ENCODE results near the gene DHRS4. TPM values are rescaled to one million over a fixed set of nuclear protein-coding genes. Genes with fewer than 3 reads are reported as not detected.
"Not testable (repeated sequence)": the region's sequence is repeated elsewhere in the genome, so short reads cannot be mapped to it uniquely, and the experiment has no call there.

DHRS4 gene
- total RNA-seq, 1 experiment from 2014 or later: 12.7 TPM

DNA sequence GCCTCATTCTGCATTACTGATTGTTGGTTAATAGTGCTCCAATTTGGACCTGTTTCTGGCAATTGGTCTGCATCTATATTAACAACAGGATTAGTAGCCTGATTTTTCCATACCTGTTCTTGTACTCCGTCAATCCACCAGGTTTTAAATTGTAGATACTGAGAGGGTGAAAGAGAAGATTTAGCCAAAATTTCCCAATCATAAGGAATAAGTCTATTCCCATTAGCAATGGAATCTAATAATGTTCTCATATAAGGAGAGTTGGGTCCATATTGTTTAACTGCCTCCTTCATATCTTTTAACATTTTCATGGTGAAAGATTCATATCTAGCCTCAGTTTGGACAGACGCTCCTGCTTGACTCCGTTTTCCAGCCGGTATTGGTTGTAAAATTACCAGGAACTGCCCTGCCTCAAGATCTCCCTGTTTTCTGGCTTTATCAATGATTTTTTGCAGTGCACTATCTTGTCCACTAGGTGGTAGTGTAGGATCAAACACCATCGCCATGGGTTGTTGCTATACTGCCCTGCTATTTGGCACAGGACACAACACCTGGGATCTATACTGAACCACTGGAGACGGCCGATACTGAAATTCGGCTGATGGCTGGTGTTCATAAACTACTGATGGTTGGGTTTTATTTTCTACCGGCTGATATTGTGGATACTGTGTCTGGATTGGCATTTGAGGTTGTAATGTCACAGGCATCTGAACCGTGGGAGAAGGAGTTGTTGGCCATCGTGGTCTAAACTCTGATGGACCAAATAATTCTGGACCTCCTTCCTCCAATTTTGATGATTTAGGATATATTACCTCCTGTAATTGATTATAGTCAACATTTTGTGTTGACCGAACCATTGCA, 60.3 kb downstream of the DHRS4 start:
- Histone ChIP-seq H3K4me1 (ENCODE audit: insufficient read depth, low read length) (no peaks in the 10 kb centered on the region), H3K9me3 (ENCODE audit: control insufficient read depth, low read depth, low read length) (no peaks in the 10 kb centered on the region), H4K5ac (ENCODE audit: insufficient read length, low read depth, low read length) (no peak overlapping the region), H3T11ph (ENCODE audit: low read length) (no peak overlapping the region), H2AFZ (ENCODE audit: low read length) (no peak overlapping the region), H4K91ac (ENCODE audit: insufficient read length, low read depth, low read length) (no peak overlapping the region), H3K56ac (ENCODE audit: insufficient read length, low read depth, low read length) (no peak overlapping the region), H2BK12ac (ENCODE audit: insufficient read length, low read depth, low read length) (no peak overlapping the region), H3K23ac (ENCODE audit: insufficient read length, low read depth, low read length) (no peak overlapping the region), H3K18ac (ENCODE audit: insufficient read length, low read depth, low read length) (no peak overlapping the region), H4K20me1 (ENCODE audit: control insufficient read depth, insufficient read depth, insufficient read length) (no peaks in the 10 kb centered on the region), H3K79me2 (ENCODE audit: insufficient read depth, low read length) (no peaks in the 10 kb centered on the region), H3K79me1 (ENCODE audit: insufficient read depth, low read depth, low read length, poor library complexity, severe bottlenecking) (no peaks in the 10 kb centered on the region), H3K9ac (ENCODE audit: extremely low read depth, insufficient read length, low read length) (no peak overlapping the region), H3K4me2 (ENCODE audit: insufficient read depth, insufficient read length, low read length) (no peak overlapping the region), H2BK20ac (ENCODE audit: low read depth, low read length, poor library complexity, severe bottlenecking) (no peak overlapping the region), H2BK15ac (ENCODE audit: low read depth, low read length) (no peak overlapping the region), H2AK5ac (ENCODE audit: insufficient read length, low read length) (no peak overlapping the region), H4K8ac (replicated peaks; ENCODE audit: insufficient read length, low read depth, low read length) (no peak overlapping the region), H3K27ac (ENCODE audit: insufficient read length, low read depth, low read length) (no peak overlapping the region), H2BK120ac (ENCODE audit: low read depth, low read length, poor library complexity, severe bottlenecking) (no peak overlapping the region), H3K27me3 (ENCODE audit: insufficient read depth, low read length) (no peaks in the 10 kb centered on the region), H2BK5ac (ENCODE audit: insufficient read length, low read length) (no peak overlapping the region), H3K23me2 (ENCODE audit: insufficient read length, low read depth, low read length, poor library complexity, severe bottlenecking) (no peaks in the 10 kb centered on the region), H3K4ac (ENCODE audit: low read depth, low read length) (no peak overlapping the region), H3K14ac (ENCODE audit: insufficient read depth, low read length) (no peak overlapping the region)
- Mint-ChIP-seq H3K9me3 (peaks cover 9 to 22% of the 10 kb centered on the region in 2 experiments; a peak in 4 of 5 replicates), H3K4me1 (peaks cover 0 to 19% of the 10 kb centered on the region in 2 experiments; a peak in 3 of 4 replicates), H3K4me3 (no peak overlapping the region), H3K27me3 (ENCODE audit: low read depth) (peaks cover 27% of the 10 kb centered on the region), H3K27ac (no peak overlapping the region), H3K36me3 (ENCODE audit: insufficient read depth in 1 of 3, low read depth in 3 of 3) (peaks cover 0 to 4% (median 0%) of the 10 kb centered on the region in 3 experiments; a peak in 1 of 7 replicates)
- no CpG with 5 or more reads among the region's 12 CpGs for WGBS (ENCODE audit: extremely low coverage, insufficient read length, low lambda C conversion rate)
- peak; percentile 87 for TF ChIP-seq CTCF (conservative IDR thresholded peaks at IDR 0.05)
- DNase-seq: peak; percentile 69

GRCh38 chr14:24015745-24016144, 62.2 kb downstream of the DHRS4 start:
- H3K27ac ChIP-seq (ENCODE audit: insufficient read length, low read depth, low read length); H4K8ac ChIP-seq (replicated peaks; ENCODE audit: insufficient read length, low read depth, low read length); H2AFZ ChIP-seq (ENCODE audit: low read length); H2BK20ac ChIP-seq (ENCODE audit: low read depth, low read length, poor library complexity, severe bottlenecking); H4K5ac ChIP-seq (ENCODE audit: insufficient read length, low read depth, low read length); H2BK15ac ChIP-seq (ENCODE audit: low read depth, low read length); H4K20me1 ChIP-seq (ENCODE audit: control insufficient read depth, insufficient read depth, insufficient read length); H3K23ac ChIP-seq (ENCODE audit: insufficient read length, low read depth, low read length); H2BK120ac ChIP-seq (ENCODE audit: low read depth, low read length, poor library complexity, severe bottlenecking); H3K27me3 ChIP-seq (ENCODE audit: insufficient read depth, low read length); H3K23me2 ChIP-seq (ENCODE audit: insufficient read length, low read depth, low read length, poor library complexity, severe bottlenecking); H2BK5ac ChIP-seq (ENCODE audit: insufficient read length, low read length); DNase-seq; H3K18ac ChIP-seq (ENCODE audit: insufficient read length, low read depth, low read length); H3K4me1 ChIP-seq (ENCODE audit: insufficient read depth, low read length); H3K4ac ChIP-seq (ENCODE audit: low read depth, low read length); H2BK12ac ChIP-seq (ENCODE audit: insufficient read length, low read depth, low read length); H3K9ac ChIP-seq (ENCODE audit: extremely low read depth, insufficient read length, low read length); H4K91ac ChIP-seq (ENCODE audit: insufficient read length, low read depth, low read length); H2AK5ac ChIP-seq (ENCODE audit: insufficient read length, low read length); H3T11ph ChIP-seq (ENCODE audit: low read length); H3K14ac ChIP-seq (ENCODE audit: insufficient read depth, low read length); H3K79me1 ChIP-seq (ENCODE audit: insufficient read depth, low read depth, low read length, poor library complexity, severe bottlenecking); H3K4me2 ChIP-seq (ENCODE audit: insufficient read depth, insufficient read length, low read length); H3K79me2 ChIP-seq (ENCODE audit: insufficient read depth, low read length); H3K36me3 Mint-ChIP-seq (ENCODE audit: insufficient read depth in 1 of 3, low read depth in 3 of 3); H3K9me3 ChIP-seq (ENCODE audit: control insufficient read depth, low read depth, low read length); H3K27ac Mint-ChIP-seq; H3K56ac ChIP-seq (ENCODE audit: insufficient read length, low read depth, low read length); H3K4me3 Mint-ChIP-seq: not testable (repeated sequence)
- Mint-ChIP-seq H3K9me3 (peaks cover 13 to 25% of the 10 kb centered on the region in 2 experiments; a peak in 4 of 5 replicates), H3K4me1 (peaks cover 0 to 16% of the 10 kb centered on the region in 2 experiments; a peak in 3 of 4 replicates), H3K27me3 (ENCODE audit: low read depth) (peaks cover 25% of the 10 kb centered on the region)
- no CpG with 5 or more reads among the region's 6 CpGs for WGBS (ENCODE audit: extremely low coverage, insufficient read length, low lambda C conversion rate)

All from H9 (cell line).